DOHH2 (cell line): ENCODE data around the gene SHISA7.

Experiments
- CTCF ChIP-seq: fragments of 200-600 bp; sonication (generic); IDR thresholded peaks from one replicate; pipeline ENCODE4 v1.5.1; 2014; ENCODE audit warnings: antibody characterized with exemption, mild to moderate bottlenecking, low read depth, low read length; ENCODE audit not compliant: poor library complexity, severe bottlenecking
- EZH2phosphoT487 ChIP-seq: fragments of 200-600 bp; sonication (generic); IDR thresholded peaks from 2 replicates; pipeline ENCODE4 v1.6.1; 2017; ENCODE audit warnings: borderline replicate concordance, mild to moderate bottlenecking, antibody characterized with exemption, low read length, moderate library complexity, mixed read lengths

- TF ChIP-seq CTCF (no peak), EZH2phosphoT487 (no peak)
These were observed 9.1 kb upstream of the SHISA7 start for GRCh38 chr19:55451965-55452748.
